ENCODE results near the gene DYNC1I1. TPM values are rescaled to one million over a fixed set of nuclear protein-coding genes. Genes with fewer than 3 reads are reported as not detected.

The DYNC1I1 gene
- total and polyA plus RNA-seq, 2 donors (not counting 1 experiment from before 2014, with no cell fraction given) = 0.17 to 0.30 TPM

GRCh38 chr7:96143495-96144259 is 371.3 kb downstream of the DYNC1I1 start:
- no peak for DNase-seq (ENCODE audit: low read depth in 2 of 2)
- H3K36me3 ChIP-seq (ENCODE audit: control insufficient read depth, insufficient read depth, low read length) = no peaks in the 10 kb centered on the region

GRCh38 chr7:96144260-96144526 is 371.8 kb downstream of the DYNC1I1 start:
- Histone ChIP-seq H3K9me3 (ENCODE audit: control insufficient read depth, insufficient read depth, low read depth, low read length) (no peaks in the 10 kb centered on the region), H3K27ac (ENCODE audit: insufficient read depth, low read length) (no peak overlapping the region), H4K20me1 (ENCODE audit: control insufficient read depth, extremely low read depth, insufficient read depth, low read length) (no peaks in the 10 kb centered on the region), H2AFZ (ENCODE audit: low read length) (no peak overlapping the region), H3K9ac (ENCODE audit: insufficient read depth, low read length) (no peak overlapping the region), H3K36me3 (ENCODE audit: control insufficient read depth, insufficient read depth, low read length) (no peaks in the 10 kb centered on the region), H3K4me3 (replicated peaks in 1 of 4; ENCODE audit: control extremely low read depth in 1 of 4, insufficient read depth in 1 of 4, low read depth in 3 of 4, low read length in 4 of 4) (no peak overlapping the region), H3K4me1 (ENCODE audit: control insufficient read depth, extremely low read depth, insufficient read depth, low read length) (no peaks in the 10 kb centered on the region), H3K27me3 (ENCODE audit: control insufficient read depth, insufficient read depth, low read length) (no peaks in the 10 kb centered on the region), H3K79me2 (ENCODE audit: control insufficient read depth, insufficient read depth, low read length) (no peaks in the 10 kb centered on the region), H3K4me2 (ENCODE audit: extremely low read depth, insufficient read depth, low read length) (no peak overlapping the region)
- no peak for TF ChIP-seq CTCF (conservative IDR thresholded peaks at IDR 0.05 in 1 of 2, IDR thresholded peaks at IDR 0.05 in 1 of 2; ENCODE audit: low read depth in 1 of 2, low read length in 2 of 2)
- no peak for TF ChIP-seq EZH2 (IDR thresholded peaks at IDR 0.05; ENCODE audit: low read length, missing control alignments)
- DNase-seq (ENCODE audit: low read depth in 2 of 2) = no peak

More at GRCh38 chr7:96143495-96144259, 371.3 kb downstream of the DYNC1I1 start:
- Histone ChIP-seq H4K20me1 (ENCODE audit: control insufficient read depth, extremely low read depth, insufficient read depth, low read length) (no peaks in the 10 kb centered on the region), H2AFZ (ENCODE audit: low read length) (no peak overlapping the region), H3K4me3 (replicated peaks in 1 of 4; ENCODE audit: control extremely low read depth in 1 of 4, insufficient read depth in 1 of 4, low read depth in 3 of 4, low read length in 4 of 4) (no peak overlapping the region), H3K27ac (ENCODE audit: insufficient read depth, low read length) (no peak overlapping the region), H3K9me3 (ENCODE audit: control insufficient read depth, insufficient read depth, low read depth, low read length) (no peaks in the 10 kb centered on the region), H3K9ac (ENCODE audit: insufficient read depth, low read length) (no peak overlapping the region), H3K79me2 (ENCODE audit: control insufficient read depth, insufficient read depth, low read length) (no peaks in the 10 kb centered on the region), H3K27me3 (ENCODE audit: control insufficient read depth, insufficient read depth, low read length) (no peaks in the 10 kb centered on the region), H3K4me2 (ENCODE audit: extremely low read depth, insufficient read depth, low read length) (no peak overlapping the region), H3K4me1 (ENCODE audit: control insufficient read depth, extremely low read depth, insufficient read depth, low read length) (no peaks in the 10 kb centered on the region)
- no peak for TF ChIP-seq EZH2 (IDR thresholded peaks at IDR 0.05; ENCODE audit: low read length, missing control alignments)
- TF ChIP-seq CTCF (conservative IDR thresholded peaks at IDR 0.05 in 1 of 2, IDR thresholded peaks at IDR 0.05 in 1 of 2; ENCODE audit: low read depth in 1 of 2, low read length in 2 of 2) = no peak

Other genes starting within 250 kb of the DYNC1I1 start
- 2.8 and 3.1 TPM in 2 replicates for gene PDK4, start 176.0 kb upstream of the DYNC1I1 start, total RNA-seq
- gene PDK4, start 176.0 kb upstream of the DYNC1I1 start, polyA plus RNA-seq = 0.09 and 0.20 TPM in 2 replicates

All from fibroblast of lung (primary cell).